Neural cell (in vitro differentiated cells): ENCODE data around the gene PTK7.

ENCODE experiments used
- EP300 ChIP-seq: fragments of 450-650 bp; conservative IDR thresholded peaks from 2 replicates; pipeline ENCODE4 v1.6.1; 2014; ENCODE audit warnings: antibody characterized with exemption, mild to moderate bottlenecking, moderate library complexity; ENCODE audit not compliant: poor library complexity, severe bottlenecking
- EZH2 ChIP-seq: fragments of 200-600, 300-800 bp; shearing (Covaris generic), sonication (generic); IDR thresholded peaks from 2 replicates; pipeline ENCODE4 v1.6.1; 2014; ENCODE audit warnings: antibody characterized with exemption, low read length, borderline replicate concordance, mild to moderate bottlenecking; ENCODE audit not compliant: insufficient read depth, poor library complexity, severe bottlenecking
- POLR2AphosphoS5 ChIP-seq: IDR thresholded peaks from 2 replicates; pipeline ENCODE4 v1.6.1; 2012
- TF ChIP-seq, protein P1 (sequence below): fragments of 450-650 bp; IDR thresholded peaks from 2 replicates; pipeline ENCODE4 v1.5.1; 2014; ENCODE audit warnings: antibody characterized with exemption, mild to moderate bottlenecking, moderate library complexity; ENCODE audit not compliant: poor library complexity, severe bottlenecking

DNA sequence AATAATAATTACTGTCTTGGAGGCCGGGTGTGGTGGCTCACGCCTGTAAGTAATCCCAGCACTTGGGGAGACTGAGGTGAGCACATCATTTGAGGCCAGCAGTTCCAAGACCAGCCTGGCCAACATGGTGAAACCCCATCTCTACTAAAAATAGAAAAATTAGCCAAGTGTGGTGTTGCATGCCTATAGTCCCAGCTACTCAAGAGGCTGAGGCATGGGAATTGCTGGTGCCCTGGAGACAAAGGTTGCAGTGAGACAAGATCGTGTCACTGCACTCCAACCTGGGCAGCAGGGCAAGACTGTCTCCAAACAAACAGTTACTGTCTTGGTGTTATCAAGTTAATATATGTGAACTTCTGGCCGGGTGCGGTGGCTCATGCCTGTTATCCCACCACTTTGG lies 49.7 kb upstream of the PTK7 start:
- TF ChIP-seq EZH2 (no peak), EP300 (no peak), POLR2AphosphoS5 (no peak)
- TF ChIP-seq, protein P1, sequence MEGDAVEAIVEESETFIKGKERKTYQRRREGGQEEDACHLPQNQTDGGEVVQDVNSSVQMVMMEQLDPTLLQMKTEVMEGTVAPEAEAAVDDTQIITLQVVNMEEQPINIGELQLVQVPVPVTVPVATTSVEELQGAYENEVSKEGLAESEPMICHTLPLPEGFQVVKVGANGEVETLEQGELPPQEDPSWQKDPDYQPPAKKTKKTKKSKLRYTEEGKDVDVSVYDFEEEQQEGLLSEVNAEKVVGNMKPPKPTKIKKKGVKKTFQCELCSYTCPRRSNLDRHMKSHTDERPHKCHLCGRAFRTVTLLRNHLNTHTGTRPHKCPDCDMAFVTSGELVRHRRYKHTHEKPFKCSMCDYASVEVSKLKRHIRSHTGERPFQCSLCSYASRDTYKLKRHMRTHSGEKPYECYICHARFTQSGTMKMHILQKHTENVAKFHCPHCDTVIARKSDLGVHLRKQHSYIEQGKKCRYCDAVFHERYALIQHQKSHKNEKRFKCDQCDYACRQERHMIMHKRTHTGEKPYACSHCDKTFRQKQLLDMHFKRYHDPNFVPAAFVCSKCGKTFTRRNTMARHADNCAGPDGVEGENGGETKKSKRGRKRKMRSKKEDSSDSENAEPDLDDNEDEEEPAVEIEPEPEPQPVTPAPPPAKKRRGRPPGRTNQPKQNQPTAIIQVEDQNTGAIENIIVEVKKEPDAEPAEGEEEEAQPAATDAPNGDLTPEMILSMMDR = no peak
